ENCODE data around the gene ADAM12.

DNA sequence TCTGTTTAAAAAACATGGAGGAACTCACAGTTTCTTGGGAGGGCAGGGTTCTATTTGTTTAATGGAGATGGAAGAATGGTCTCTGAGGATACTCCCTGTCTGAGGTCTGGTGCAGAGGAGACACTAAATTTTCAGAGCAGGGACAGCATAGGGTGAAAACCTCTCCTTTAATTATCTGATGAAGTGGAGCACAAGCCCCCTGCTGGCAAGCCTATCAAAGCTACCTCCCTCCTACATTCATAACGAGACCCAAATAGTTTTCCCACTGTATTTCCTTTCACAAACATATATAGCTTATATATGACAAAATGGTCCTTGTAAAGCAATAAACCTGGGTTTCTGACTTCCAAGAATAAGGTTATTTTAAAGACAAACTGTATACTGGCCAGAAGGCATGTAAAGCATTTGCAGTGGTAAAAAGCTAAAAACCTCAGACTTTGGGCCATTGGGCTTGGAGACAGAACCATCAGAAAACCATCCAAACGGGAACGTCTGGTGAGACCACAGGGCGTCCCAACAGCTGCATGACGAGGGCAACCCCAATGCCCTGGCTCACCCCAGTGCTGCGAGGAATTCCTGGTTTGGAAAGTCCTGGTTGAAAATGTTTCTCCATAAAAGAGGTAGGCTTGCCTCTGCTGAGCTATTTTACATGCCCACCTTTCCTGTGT is 290.6 kb downstream of the ADAM12 start:
- TF ChIP-seq, protein P1, sequence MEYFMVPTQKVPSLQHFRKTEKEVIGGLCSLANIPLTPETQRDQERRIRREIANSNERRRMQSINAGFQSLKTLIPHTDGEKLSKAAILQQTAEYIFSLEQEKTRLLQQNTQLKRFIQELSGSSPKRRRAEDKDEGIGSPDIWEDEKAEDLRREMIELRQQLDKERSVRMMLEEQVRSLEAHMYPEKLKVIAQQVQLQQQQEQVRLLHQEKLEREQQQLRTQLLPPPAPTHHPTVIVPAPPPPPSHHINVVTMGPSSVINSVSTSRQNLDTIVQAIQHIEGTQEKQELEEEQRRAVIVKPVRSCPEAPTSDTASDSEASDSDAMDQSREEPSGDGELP (CRISPR knock-in tag; IDR thresholded peaks at IDR 0.05; ENCODE audit: borderline replicate concordance) = no peak
- TF ChIP-seq NR2C2 (CRISPR knock-in tag; IDR thresholded peaks at IDR 0.05) (no peak), NR2C2 (tag; IDR thresholded peaks at IDR 0.05) (no peak), TARDBP (IDR thresholded peaks at IDR 0.05) (no peak), YY1 (IDR thresholded peaks at IDR 0.05; ENCODE audit: borderline replicate concordance in 1 of 3, control insufficient read depth in 1 of 3, extremely low read depth in 1 of 3, insufficient read depth in 3 of 3, insufficient read length in 1 of 3, insufficient replicate concordance in 2 of 3, low read depth in 1 of 3, low read length in 2 of 3) (no peak), CBX1 (IDR thresholded peaks at IDR 0.05; ENCODE audit: low read depth) (no peak), ZBTB1 (CRISPR knock-in tag; IDR thresholded peaks at IDR 0.05; ENCODE audit: borderline replicate concordance, low read depth) (no peak), JUN (IDR thresholded peaks at IDR 0.05; ENCODE audit: borderline replicate concordance, low read depth, low read length) (no peak), JUN (CRISPR knock-in tag; IDR thresholded peaks at IDR 0.05; ENCODE audit: borderline replicate concordance) (no peak), SMC3 (conservative IDR thresholded peaks at IDR 0.05; ENCODE audit: insufficient read depth, low read depth, low read length) (no peak), CTCF (IDR thresholded peaks at IDR 0.05 in 2 of 3, conservative IDR thresholded peaks at IDR 0.05 in 1 of 3; ENCODE audit: insufficient read depth in 2 of 3, low read depth in 1 of 3, low read length in 3 of 3) (0 out of 6 replicates have a peak, but pooled peaks of 1 of the 3 experiments have one; percentile 11), ZBTB40 (IDR thresholded peaks at IDR 0.05) (no peak), ZBTB40 (CRISPR knock-in tag; IDR thresholded peaks at IDR 0.05) (no peak), CEBPB (tag; IDR thresholded peaks at IDR 0.05) (no peak), SREBF2 (CRISPR knock-in tag; IDR thresholded peaks at IDR 0.05) (no peak), TAF1 (IDR thresholded peaks at IDR 0.05; ENCODE audit: control insufficient read depth, extremely low read depth, insufficient read depth, low read length, severe bottlenecking) (no peak)

All from K562 (cell line).